ENCODE results near the gene WNT4.

The WNT4 gene

GRCh38 chr1:22123901-22124404 is 18.9 kb downstream of the WNT4 start:
- Histone ChIP-seq H3K27me3 (no peaks in the 10 kb centered on the region), H4K20me1 (peaks cover 72% of the 10 kb centered on the region), H3K4me3 (no peak overlapping the region), H3K4me1 (peaks cover 26% of the 10 kb centered on the region), H3K4me2 (no peak overlapping the region), H3K9ac (no peak overlapping the region), H3K9me3 (no peaks in the 10 kb centered on the region), H3K27ac (no peak overlapping the region), H3K36me3 (peaks cover 23% of the 10 kb centered on the region; the same call in 1 of the 2 replicates)
- TF ChIP-seq Cebpa-rat (IDR thresholded peaks at IDR 0.05), result no peak

- peaks cover 32% of the 10 kb centered on the region; the same call in 1 of the 2 replicates for H3K36me3 ChIP-seq
- no peak overlapping the region for H3K4me3 ChIP-seq
- peaks cover 26% of the 10 kb centered on the region for H3K4me1 ChIP-seq
- H3K9me3 ChIP-seq, result no peaks in the 10 kb centered on the region
- peaks cover 78% of the 10 kb centered on the region for H4K20me1 ChIP-seq
- no peaks in the 10 kb centered on the region for H3K27me3 ChIP-seq
- TF ChIP-seq Cebpa-rat (IDR thresholded peaks at IDR 0.05), result no peak
- H3K4me2 ChIP-seq, result no peak overlapping the region
- H3K27ac ChIP-seq, result no peak overlapping the region
- no peak overlapping the region for H3K9ac ChIP-seq
Measured at GRCh38 chr1:22123071-22123390, 19.9 kb downstream of the WNT4 start.

- Histone ChIP-seq H3K4me3 (no peak overlapping the region), H3K27me3 (no peaks in the 10 kb centered on the region), H3K27ac (no peak overlapping the region), H3K9ac (no peak overlapping the region), H4K20me1 (peaks cover 79% of the 10 kb centered on the region), H3K36me3 (peaks cover 37% of the 10 kb centered on the region; the same call in 1 of the 2 replicates), H3K4me1 (peaks cover 26% of the 10 kb centered on the region), H3K9me3 (no peaks in the 10 kb centered on the region), H3K4me2 (no peak overlapping the region)
- no peak for TF ChIP-seq Cebpa-rat (IDR thresholded peaks at IDR 0.05)
Measured at GRCh38 chr1:22122273-22123070, 20.4 kb downstream of the WNT4 start.

GRCh38 chr1:22121421-22121911 is 21.4 kb downstream of the WNT4 start:
- Histone ChIP-seq H3K4me2 (no peak overlapping the region), H3K4me1 (peaks cover 26% of the 10 kb centered on the region), H3K9me3 (no peaks in the 10 kb centered on the region), H4K20me1 (peaks cover 89% of the 10 kb centered on the region), H3K36me3 (peaks cover 45% of the 10 kb centered on the region), H3K4me3 (no peak overlapping the region), H3K27ac (no peak overlapping the region), H3K27me3 (no peaks in the 10 kb centered on the region), H3K9ac (no peak overlapping the region)
- no peak for TF ChIP-seq Cebpa-rat (IDR thresholded peaks at IDR 0.05)

GRCh38 chr1:22120469-22120790 is 22.5 kb downstream of the WNT4 start:
- H3K9ac ChIP-seq, result no peak overlapping the region
- no peak overlapping the region for H3K4me3 ChIP-seq
- peaks cover 98% of the 10 kb centered on the region for H4K20me1 ChIP-seq
- no peak overlapping the region for H3K27ac ChIP-seq
- no peaks in the 10 kb centered on the region for H3K27me3 ChIP-seq
- no peak for TF ChIP-seq Cebpa-rat (IDR thresholded peaks at IDR 0.05)
- peaks cover 26% of the 10 kb centered on the region for H3K4me1 ChIP-seq
- peaks cover 54% of the 10 kb centered on the region for H3K36me3 ChIP-seq
- H3K9me3 ChIP-seq, result no peaks in the 10 kb centered on the region
- H3K4me2 ChIP-seq, result no peak overlapping the region

DNA sequence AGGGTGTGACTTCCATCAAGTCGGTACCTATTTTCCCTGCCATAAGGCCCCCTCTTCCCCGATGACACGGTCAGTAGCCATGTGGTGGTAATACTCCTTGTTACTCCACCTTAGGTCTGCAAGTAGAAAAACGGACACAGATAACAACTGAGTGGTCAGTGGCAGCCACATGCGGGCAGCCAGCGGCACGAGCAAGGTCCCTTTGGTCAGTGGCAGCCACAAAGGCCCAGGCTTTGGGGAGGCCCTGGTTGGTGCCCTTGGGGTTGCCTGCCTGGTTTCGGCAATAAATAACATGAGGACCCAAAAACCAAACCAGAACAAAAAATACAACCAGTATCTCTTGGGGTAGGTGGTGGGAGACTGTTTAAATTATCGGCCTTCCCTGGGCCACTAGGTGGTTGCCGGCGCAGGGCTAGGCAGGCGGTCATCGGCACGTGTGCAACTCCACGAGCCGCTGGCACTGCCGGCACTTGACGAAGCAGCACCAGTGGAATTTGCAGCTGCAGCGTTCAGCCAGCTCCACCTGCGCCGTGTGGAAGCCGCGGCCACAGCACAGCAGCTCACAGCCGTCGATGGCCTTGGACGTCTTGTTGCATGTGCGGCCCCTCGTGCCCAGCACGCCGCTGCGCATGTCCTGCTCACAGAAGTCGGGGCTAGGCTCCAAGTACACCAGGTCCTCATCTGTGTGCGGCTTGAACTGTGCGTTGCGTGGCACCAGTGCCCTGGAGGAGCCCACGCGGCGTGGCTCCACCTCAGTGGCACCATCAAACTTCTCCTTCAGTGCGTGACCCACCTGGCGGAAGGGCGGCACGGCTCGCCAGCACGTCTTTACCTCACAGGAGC is 23.1 kb downstream of the WNT4 start:
- H4K20me1 ChIP-seq, result peaks cover 98% of the 10 kb centered on the region
- no peak overlapping the region for H3K4me2 ChIP-seq
- no peaks in the 10 kb centered on the region for H3K27me3 ChIP-seq
- no peak for TF ChIP-seq Cebpa-rat (IDR thresholded peaks at IDR 0.05)
- H3K9me3 ChIP-seq, result no peaks in the 10 kb centered on the region
- H3K27ac ChIP-seq, result no peak overlapping the region
- peaks cover 26% of the 10 kb centered on the region for H3K4me1 ChIP-seq
- no peak overlapping the region for H3K4me3 ChIP-seq
- no peak overlapping the region for H3K9ac ChIP-seq
- H3K36me3 ChIP-seq, result peaks cover 60% of the 10 kb centered on the region

GRCh38 chr1:22118291-22118992 is 24.5 kb downstream of the WNT4 start:
- H3K4me2 ChIP-seq, result no peak overlapping the region
- no peaks in the 10 kb centered on the region for H3K9me3 ChIP-seq
- peaks cover 26% of the 10 kb centered on the region for H3K4me1 ChIP-seq
- H3K9ac ChIP-seq, result no peak overlapping the region
- peaks cover 99% of the 10 kb centered on the region for H4K20me1 ChIP-seq
- H3K4me3 ChIP-seq, result no peak overlapping the region
- no peaks in the 10 kb centered on the region for H3K27me3 ChIP-seq
- H3K36me3 ChIP-seq, result peaks cover 74% of the 10 kb centered on the region
- TF ChIP-seq Cebpa-rat (IDR thresholded peaks at IDR 0.05), result no peak
- H3K27ac ChIP-seq, result no peak overlapping the region

DNA sequence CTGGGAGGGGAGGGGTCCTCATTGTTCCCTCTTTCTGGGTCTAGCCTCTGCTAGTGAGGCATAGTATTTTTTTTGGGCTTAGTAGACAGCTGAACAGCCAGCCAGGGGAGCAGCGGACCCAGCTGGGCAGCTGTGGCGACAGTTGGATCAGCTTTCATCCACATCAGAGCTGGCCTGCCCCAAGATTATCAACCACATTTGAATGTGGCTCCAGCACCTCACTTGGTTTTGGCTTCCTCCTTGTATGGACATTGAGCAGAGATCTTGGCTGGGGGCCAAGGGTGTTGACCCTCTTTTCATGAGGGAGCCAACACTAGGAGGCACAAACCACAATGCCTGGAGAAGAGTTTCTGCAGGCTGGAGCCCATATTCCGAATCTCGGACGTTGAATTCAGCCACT is 25.0 kb downstream of the WNT4 start:
- Histone ChIP-seq H3K36me3 (peaks cover 80% of the 10 kb centered on the region), H3K4me2 (no peak overlapping the region), H3K9me3 (no peaks in the 10 kb centered on the region), H3K27me3 (no peaks in the 10 kb centered on the region), H3K27ac (no peak overlapping the region), H3K9ac (no peak overlapping the region), H3K4me1 (peaks cover 20% of the 10 kb centered on the region), H4K20me1 (peaks cover 100% of the 10 kb centered on the region), H3K4me3 (no peak overlapping the region)
- TF ChIP-seq Cebpa-rat (IDR thresholded peaks at IDR 0.05), result no peak

DNA sequence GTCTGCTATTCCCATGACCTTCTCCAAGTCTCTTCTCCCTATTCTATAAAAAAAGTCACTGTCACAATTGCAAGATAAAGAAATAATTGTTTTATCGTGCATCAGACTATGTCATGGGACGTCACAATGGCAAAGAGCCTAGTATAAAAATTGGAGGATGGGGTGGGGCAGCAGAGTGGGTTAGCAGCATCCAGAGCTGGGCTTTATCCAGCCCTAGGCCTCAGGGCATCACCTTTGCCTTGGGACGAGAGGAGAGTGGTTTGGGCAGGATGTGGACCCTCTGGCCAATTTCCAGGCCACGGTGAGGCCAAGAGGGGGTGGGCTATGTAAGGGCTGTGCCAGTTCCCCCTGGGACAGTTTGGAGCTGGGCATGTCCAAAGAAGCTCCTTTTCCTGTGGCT is 25.7 kb downstream of the WNT4 start:
- no peak for TF ChIP-seq Cebpa-rat (IDR thresholded peaks at IDR 0.05)
- Histone ChIP-seq H4K20me1 (peaks cover 100% of the 10 kb centered on the region), H3K9ac (no peak overlapping the region), H3K27me3 (no peaks in the 10 kb centered on the region), H3K9me3 (no peaks in the 10 kb centered on the region), H3K36me3 (peaks cover 86% of the 10 kb centered on the region), H3K4me3 (no peak overlapping the region), H3K4me2 (no peak overlapping the region), H3K4me1 (peaks cover 14% of the 10 kb centered on the region), H3K27ac (no peak overlapping the region)

All from BLaER1 (cell line).